IPS DF 19.7 (cell line): ENCODE data around the gene NKX2-1.

Experiments used
- DNase-seq: peaks from one replicate; pipeline ENCODE4 v3.0.0-alpha.2; 2013; ENCODE audit warnings: low read depth, low spot score

Gene NKX2-1

GRCh38 chr14:36518031-36518585 is 1.9 kb downstream of the NKX2-1 start:
- no peak for DNase-seq

- DNase-seq, result no peak
Observed at GRCh38 chr14:36517242-36518030, 2.6 kb downstream of the NKX2-1 start.

GRCh38 chr14:36516719-36517241 is 3.3 kb downstream of the NKX2-1 start:
- no peak for DNase-seq

- no peak for DNase-seq
Observed at GRCh38 chr14:36515896-36516718, 3.9 kb downstream of the NKX2-1 start.

- no peak for DNase-seq
Observed at GRCh38 chr14:36515105-36515593, 4.9 kb downstream of the NKX2-1 start.

- no peak for DNase-seq
Observed at GRCh38 chr14:36514278-36515104, 5.5 kb downstream of the NKX2-1 start.

- DNase-seq, result no peak
Observed at GRCh38 chr14:36513451-36514277, 6.4 kb downstream of the NKX2-1 start.

GRCh38 chr14:36513012-36513420 is 7.0 kb downstream of the NKX2-1 start:
- no peak for DNase-seq

GRCh38 chr14:36512585-36513003 is 7.4 kb downstream of the NKX2-1 start:
- DNase-seq, result no peak

- DNase-seq, result no peak
Observed at GRCh38 chr14:36511981-36512584, 7.9 kb downstream of the NKX2-1 start.

GRCh38 chr14:36510874-36511273 is 9.2 kb downstream of the NKX2-1 start:
- DNase-seq, result no peak

GRCh38 chr14:36510078-36510799 is 9.8 kb downstream of the NKX2-1 start:
- no peak for DNase-seq

GRCh38 chr14:36509069-36509917 is 10.7 kb downstream of the NKX2-1 start:
- DNase-seq, result no peak

GRCh38 chr14:36508418-36509068 is 11.5 kb downstream of the NKX2-1 start:
- no peak for DNase-seq

- DNase-seq, result no peak
Observed at GRCh38 chr14:36507847-36508417, 12.1 kb downstream of the NKX2-1 start.

GRCh38 chr14:36506732-36507614 is 13.1 kb downstream of the NKX2-1 start:
- no peak for DNase-seq
